Neural progenitor cell (in vitro differentiated cells): Measurements from ENCODE around the gene ZNF888.

Experiments
- EZH2 ChIP-seq: fragments of 200-600 bp; sonication (generic); IDR thresholded peaks from 2 replicates; pipeline ENCODE4 v1.6.1; 2017; ENCODE audit warnings: antibody characterized with exemption, mild to moderate bottlenecking, moderate library complexity
- EZH2phosphoT487 ChIP-seq: fragments of 200-600 bp; sonication (generic); IDR thresholded peaks from 2 replicates; pipeline ENCODE4 v1.6.1; 2017; ENCODE audit warnings: antibody characterized with exemption
- TF ChIP-seq, protein P1 (sequence below): fragments of 200-600 bp; sonication (generic); IDR thresholded peaks from 2 replicates; pipeline ENCODE4 v1.5.1; 2017; ENCODE audit warnings: antibody characterized with exemption, mild to moderate bottlenecking

- no peak for TF ChIP-seq EZH2
- no peak for TF ChIP-seq EZH2phosphoT487
- TF ChIP-seq, protein P1, sequence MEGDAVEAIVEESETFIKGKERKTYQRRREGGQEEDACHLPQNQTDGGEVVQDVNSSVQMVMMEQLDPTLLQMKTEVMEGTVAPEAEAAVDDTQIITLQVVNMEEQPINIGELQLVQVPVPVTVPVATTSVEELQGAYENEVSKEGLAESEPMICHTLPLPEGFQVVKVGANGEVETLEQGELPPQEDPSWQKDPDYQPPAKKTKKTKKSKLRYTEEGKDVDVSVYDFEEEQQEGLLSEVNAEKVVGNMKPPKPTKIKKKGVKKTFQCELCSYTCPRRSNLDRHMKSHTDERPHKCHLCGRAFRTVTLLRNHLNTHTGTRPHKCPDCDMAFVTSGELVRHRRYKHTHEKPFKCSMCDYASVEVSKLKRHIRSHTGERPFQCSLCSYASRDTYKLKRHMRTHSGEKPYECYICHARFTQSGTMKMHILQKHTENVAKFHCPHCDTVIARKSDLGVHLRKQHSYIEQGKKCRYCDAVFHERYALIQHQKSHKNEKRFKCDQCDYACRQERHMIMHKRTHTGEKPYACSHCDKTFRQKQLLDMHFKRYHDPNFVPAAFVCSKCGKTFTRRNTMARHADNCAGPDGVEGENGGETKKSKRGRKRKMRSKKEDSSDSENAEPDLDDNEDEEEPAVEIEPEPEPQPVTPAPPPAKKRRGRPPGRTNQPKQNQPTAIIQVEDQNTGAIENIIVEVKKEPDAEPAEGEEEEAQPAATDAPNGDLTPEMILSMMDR, result no peak
Observed at GRCh38 chr19:52891336-52891735, 31.9 kb downstream of the ZNF888 start.
